ENCODE measurements around the gene PSENEN.

Gene PSENEN, protein sequence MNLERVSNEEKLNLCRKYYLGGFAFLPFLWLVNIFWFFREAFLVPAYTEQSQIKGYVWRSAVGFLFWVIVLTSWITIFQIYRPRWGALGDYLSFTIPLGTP

DNA sequence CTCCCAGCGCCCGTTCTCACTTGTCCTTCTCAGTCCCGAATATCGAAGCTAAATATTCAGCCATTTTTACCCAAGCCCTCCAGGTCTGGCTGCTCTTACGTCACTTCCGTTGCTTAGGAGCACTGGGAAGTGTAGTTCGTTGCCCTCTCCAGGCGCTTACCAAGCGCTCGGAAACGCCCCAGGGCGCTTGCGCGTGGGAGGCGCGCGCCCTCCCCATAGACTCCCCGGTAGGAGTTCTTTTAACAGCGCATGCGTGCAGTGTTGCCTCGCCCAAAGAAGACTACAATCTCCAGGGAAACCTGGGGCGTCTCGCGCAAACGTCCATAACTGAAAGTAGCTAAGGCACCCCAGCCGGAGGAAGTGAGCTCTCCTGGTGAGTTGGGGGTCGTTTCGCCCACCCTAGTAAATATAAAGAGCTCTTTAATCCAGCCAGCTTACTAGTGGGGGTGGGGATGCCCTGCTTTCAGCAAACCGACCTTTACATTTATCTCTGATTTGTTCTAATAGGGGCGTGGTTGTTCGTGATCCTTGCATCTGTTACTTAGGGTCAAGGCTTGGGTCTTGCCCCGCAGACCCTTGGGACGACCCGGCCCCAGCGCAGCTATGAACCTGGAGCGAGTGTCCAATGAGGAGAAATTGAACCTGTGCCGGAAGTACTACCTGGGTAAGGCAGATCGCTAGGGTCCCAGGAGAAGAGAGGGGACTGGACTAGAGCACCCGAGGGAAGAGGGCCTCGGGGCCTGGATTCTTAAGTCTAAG, at the start of gene PSENEN, which contains the start of gene U2AF1L4:
TSS of gene PSENEN (plus strand) at position 324 of the 759 bp plus-strand sequence. CDS start at position 604, 280 bp downstream.
TSS of gene U2AF1L4 (minus strand) at position 91 of the 759 bp plus-strand sequence. CDS start at position 64, 27 bp downstream.
- peak; percentile 89 to 94 for DNase-seq (ENCODE audit: low read depth in 1 of 2, low spot score in 1 of 2)

DNA sequence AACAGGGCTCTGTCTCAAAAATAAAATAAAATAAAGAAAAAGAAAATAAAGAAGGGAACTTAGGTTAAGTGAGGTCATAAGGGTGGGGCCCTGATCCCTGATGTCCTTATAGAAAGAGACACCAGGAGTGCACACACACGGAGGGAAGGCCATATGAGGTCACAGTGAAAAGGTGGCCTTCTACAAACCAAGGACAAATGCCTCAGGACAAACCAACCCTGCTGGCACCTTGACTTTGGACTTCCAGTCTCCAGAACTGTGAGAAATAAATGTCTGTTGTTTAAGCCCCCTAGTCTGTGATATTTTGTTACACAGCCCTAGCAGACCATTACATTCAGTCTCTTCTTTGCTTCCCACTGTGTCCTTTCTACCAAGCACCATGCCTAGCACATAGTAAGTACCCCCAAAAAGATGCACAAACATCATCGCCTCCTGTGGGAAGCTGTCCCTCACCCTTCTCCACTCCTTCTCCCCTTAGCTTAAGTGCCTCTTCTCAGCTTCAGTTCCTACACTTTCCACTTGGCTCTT, 49.5 kb upstream of the PSENEN start:
- DNase-seq (ENCODE audit: low read depth in 1 of 2, low spot score in 1 of 2) = no peak

DNA sequence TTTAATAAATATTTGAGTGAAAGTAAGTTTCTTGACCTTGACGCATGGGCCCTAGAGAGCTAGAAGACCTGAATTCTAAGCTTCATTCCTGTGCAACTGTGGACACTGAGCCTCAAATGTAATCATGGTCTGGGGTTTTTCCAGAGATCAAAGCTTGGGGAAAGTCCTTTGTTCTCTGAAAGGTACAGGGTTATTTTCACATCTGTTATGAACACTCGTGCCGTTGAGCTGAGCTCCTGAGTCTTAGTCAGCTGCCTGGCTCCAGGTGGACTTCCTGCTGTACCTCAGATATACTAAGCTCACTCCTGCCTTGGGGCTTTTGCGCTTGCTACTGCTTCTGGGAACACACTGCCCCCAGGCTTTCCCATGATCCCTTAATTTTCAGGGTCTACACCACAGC, 48.6 kb upstream of the PSENEN start:
- no peak for DNase-seq (ENCODE audit: low read depth in 1 of 2, low spot score in 1 of 2)

DNA sequence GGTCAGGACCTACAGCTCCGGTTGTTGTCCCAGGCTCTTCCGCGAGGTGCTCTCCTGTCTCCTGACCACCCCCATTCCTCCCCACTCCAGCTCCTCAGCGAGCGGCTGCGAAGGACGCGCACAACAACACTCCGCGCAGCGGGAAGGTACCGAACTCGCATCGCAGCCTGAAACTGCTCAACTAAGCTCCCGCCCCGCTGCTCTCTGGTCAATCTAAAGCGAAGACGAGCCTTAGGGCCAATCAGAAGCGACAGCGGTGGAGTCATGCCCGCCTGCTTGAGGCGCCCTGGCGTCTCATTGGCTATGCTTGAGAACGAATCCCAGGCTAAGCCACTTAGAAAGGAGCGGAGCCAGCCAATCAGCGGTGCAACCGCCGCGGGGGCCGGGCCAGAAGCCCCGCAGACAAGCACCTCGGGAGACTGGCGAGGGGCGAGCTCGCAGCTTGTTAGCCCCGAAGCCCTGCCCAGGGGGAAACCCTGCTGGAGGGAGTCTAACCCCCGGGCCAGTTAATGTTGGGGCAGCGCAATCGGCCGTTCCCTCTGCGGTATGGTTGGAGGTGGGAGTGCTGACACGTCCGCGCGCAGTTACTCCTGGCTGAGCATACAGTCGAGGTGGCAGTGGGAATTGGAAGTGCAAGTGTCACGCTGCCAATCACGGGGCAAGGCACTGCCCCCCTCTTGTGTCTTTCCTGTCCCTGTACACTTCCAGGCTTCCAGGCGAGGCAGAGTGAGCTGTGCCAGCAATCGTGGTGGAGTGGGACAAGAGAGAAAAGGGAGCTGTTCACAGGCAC, 43.0 kb upstream of the PSENEN start:
- DNase-seq (ENCODE audit: low read depth in 1 of 2, low spot score in 1 of 2) = peak; percentile 80 to 83

DNA sequence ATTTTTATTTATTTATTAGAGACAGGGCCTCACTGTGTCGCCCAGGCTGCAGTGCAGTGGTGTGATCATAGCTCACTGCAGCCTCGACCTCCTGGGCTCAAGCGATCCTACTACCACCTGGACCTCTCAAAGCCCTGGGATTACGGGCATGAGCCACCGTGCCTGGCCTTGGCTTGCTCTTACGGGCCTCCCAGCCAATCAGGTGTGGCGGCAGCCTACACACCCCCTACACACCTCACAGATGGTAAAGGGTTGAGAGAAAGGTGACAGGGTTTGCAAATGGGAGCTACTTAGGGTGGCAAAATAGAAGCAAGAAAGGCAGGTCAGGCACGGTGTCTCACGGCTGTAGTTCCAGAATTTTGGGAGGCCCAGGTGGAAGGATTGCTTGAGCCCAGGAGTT, 42.1 kb upstream of the PSENEN start:
- DNase-seq (ENCODE audit: low read depth in 1 of 2, low spot score in 1 of 2) = no peak

DNA sequence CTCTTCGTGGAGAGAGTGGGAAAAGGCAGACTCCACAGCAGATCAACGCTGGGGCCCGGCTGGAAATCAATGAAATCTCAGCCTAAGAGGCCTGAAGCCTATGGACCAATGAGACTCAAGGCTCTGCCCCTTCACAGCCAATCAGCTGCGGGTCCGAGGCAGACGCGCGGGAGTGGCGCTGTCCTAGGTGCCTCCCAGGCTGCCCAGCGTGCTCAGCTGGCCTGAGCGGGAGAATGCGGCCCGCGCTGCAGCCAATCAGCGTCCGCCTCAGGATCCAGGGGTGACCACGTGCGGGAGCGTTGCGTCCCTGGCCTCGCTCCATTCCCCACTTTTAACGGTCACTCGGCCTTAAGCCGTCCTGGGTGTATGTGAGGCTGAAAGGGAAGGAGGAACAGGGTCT, 41.2 kb upstream of the PSENEN start, which contains the start of gene ZBTB32:
TSS of gene ZBTB32 (plus strand) at position 341 of the 400 bp plus-strand sequence. CDS start 10,069 bp downstream, outside the sequence.
- no peak for DNase-seq (ENCODE audit: low read depth in 1 of 2, low spot score in 1 of 2)

DNA sequence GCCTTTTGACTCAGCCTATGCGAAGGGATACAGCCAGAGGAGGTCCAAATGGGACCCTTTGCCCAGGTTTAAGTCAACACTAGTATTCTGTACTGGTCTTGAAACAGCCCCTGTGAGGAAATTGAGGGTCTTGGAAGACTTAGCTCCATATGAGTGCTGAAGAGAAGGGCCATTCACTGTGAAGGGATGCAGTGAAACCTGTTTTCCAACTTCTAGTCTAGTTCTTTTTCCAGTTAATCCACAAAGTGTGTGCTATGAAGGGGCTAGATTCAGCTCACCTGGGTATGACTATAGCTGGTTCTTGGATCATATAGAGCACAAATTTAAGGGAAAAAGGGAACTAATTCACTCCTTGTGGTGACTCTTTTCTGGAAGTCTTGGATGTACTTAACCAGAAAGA, 37.1 kb upstream of the PSENEN start:
- no peak for DNase-seq (ENCODE audit: low read depth in 1 of 2, low spot score in 1 of 2)

DNA sequence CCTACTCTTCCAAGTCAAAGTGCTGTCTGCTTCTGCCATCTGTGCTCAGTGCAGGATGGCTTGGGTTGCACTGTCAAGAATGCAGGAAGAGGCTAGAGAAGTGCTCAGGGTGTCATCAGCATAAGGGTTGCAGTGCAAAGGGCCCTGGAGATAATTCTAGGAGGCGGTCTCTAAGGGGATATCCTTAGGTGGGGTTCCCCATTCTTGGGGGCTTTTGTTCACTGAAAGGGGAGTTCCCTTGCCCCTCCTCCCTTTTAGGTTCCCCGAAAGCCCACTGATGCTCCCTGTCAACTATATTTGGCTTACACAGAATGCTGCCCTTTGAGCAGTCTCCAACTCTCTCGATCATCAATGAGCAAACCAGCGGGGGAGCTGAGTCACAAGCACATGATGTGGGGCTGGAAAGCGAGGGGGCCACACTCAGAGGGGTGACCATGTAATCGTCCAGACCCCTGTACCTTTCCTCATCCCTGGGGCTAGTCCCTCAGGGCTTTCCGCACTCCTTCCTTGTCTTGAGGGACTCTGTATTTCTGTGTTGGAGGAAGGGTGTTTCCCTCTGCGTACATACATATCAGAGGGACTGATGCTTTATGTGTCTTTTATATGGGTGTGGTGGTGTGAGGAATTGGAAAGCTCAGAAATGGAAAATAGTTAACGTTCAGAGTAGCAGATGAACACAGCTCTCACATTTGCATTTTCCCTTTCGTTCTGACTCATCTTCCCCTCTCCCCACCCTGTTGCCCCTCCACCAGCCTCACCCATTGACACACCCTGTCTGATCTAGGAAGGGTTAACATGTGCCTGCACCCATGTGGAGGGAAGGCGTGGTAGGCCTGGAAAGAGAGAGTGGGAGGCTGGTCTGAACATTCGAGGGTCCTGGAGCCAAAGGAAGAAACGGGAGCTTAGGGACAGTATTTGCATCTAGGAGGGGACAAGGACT, 34.4 kb upstream of the PSENEN start:
- DNase-seq (ENCODE audit: low read depth in 1 of 2, low spot score in 1 of 2) = no peak

DNA sequence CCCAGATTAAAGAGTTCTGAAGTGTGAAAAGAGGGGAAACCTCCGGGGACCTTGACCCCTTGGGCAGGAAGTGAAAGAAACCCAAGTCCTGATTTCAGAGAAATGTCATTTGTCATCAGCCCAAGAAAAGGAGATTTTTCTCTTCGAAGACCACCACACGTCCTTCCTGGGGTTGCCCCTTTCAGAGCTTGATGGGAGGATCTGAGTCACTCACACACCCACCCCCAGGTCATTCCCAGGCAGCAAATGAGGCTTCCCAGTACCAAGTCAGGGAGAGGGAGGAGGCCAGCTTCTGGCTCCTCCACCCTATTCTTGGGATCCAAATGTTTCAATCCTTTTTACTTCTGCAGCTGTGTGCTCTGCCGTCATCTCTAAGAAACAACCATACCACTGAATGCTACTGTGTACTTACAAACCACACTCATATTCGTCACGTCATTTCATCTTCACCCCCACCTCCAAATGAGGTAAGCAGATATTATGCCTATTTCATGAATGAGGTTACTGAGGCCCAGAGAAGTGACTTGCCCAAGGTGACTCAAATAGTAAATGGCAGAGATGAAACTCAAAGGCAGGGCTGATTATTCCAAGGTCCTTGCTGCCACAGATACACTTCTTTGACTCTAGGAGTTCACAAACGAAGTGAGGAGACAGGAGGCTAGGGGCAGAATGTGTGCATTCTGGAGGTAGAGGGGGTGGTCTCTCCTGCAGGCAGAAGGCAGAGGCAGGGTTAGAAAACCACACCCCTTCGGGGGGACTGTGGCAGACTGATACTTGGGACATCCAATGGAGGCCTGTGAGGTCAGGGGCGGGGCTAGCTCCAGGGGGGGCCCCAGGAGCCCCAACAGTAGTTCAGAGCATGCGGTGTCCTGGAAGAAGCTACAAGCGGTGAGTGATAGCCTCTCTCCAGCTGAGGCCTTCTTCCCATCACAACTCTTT, 32.6 kb upstream of the PSENEN start:
- no peak for DNase-seq (ENCODE audit: low read depth in 1 of 2, low spot score in 1 of 2)

DNA sequence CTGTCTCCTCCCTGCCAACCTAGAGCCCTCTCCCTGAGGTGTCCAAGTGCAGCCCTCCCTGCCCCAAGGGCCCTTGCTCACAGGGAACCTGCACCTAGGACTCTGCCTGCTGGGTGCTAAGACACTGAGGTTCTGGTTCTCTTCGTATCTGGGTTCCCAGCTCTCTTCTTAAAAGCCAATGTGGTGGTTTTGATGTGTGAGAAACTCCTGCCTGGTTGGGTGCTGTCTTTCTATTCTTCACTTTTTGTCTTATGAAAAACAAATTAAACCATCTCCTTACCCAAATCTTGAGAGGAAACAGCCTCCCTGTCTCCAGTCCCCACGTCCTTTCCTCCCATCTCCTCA, 32.0 kb upstream of the PSENEN start:
- DNase-seq (ENCODE audit: low read depth in 1 of 2, low spot score in 1 of 2) = no peak

DNA sequence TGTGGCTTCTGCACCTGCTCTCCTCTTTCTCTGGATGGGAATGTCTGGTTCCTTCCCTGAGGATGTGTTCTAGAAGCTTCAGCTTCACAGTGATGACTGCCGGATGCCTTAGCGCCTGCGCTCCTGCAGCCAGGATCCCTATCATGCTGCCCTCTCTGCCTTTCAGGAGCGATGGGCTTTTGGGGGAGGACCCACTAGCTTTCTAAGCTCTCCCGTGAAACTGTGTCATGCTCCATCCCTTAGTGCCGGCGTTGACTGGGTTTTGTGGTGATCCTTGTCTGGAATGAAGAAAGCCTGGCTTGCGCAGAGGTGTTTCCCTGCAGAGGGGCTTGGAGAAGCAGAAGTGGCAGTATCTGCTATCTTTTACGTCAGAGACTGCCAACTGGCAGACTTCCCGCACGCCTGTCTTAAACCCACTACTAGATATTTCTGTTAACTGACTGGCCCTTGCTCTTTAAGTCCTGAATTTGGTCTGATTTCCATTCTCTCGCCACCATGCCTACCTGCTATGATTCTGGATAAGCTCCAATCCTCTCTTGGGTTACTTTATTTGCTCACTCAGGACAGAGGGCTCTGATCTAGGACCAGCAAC, 31.5 kb upstream of the PSENEN start:
- DNase-seq (ENCODE audit: low read depth in 1 of 2, low spot score in 1 of 2) = no peak

DNA sequence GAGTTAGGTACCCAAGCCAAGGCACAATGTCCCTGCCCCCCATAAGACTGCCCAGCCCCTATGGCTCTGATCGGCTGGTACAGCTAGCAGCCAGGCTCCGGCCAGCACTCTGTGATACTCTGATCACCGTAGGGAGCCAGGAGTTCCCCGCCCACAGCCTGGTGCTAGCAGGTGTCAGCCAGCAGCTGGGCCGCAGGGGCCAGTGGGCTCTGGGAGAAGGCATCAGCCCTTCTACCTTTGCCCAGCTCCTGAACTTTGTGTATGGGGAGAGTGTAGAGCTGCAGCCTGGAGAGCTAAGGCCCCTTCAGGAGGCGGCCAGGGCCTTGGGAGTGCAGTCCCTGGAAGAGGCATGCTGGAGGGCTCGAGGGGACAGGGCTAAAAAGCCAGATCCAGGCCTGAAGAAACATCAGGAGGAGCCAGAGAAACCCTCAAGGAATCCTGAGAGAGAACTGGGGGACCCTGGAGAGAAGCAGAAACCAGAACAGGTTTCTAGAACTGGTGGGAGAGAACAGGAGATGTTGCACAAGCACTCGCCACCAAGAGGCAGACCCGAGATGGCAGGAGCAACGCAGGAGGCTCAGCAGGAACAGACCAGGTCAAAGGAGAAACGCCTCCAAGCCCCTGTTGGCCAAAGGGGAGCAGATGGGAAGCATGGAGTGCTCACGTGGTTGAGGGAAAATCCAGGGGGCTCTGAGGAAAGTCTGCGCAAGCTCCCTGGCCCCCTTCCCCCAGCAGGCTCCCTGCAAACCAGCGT, 30.7 kb upstream of the PSENEN start:
- no peak for DNase-seq (ENCODE audit: low read depth in 1 of 2, low spot score in 1 of 2)

DNA sequence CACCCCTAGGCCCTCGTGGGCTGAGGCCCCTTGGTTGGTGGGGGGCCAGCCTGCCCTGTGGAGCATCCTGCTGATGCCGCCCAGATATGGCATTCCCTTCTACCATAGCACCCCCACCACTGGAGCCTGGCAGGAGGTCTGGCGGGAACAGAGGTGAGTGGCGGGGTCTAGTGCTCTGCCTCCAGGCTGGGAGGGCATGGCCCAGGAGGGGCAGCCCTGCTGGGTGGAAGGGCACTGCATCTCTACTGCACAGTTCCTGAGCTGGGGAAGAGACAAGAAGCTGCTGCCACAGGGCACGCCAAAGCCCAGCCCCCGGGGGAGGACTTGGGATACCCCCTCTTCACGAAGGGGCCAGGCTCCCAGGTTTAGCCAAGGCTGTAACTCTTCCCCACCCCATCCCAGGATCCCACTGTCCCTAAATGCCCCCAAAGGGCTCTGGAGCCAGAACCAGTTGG, 30.1 kb upstream of the PSENEN start:
- no peak for DNase-seq (ENCODE audit: low read depth in 1 of 2, low spot score in 1 of 2)

DNA sequence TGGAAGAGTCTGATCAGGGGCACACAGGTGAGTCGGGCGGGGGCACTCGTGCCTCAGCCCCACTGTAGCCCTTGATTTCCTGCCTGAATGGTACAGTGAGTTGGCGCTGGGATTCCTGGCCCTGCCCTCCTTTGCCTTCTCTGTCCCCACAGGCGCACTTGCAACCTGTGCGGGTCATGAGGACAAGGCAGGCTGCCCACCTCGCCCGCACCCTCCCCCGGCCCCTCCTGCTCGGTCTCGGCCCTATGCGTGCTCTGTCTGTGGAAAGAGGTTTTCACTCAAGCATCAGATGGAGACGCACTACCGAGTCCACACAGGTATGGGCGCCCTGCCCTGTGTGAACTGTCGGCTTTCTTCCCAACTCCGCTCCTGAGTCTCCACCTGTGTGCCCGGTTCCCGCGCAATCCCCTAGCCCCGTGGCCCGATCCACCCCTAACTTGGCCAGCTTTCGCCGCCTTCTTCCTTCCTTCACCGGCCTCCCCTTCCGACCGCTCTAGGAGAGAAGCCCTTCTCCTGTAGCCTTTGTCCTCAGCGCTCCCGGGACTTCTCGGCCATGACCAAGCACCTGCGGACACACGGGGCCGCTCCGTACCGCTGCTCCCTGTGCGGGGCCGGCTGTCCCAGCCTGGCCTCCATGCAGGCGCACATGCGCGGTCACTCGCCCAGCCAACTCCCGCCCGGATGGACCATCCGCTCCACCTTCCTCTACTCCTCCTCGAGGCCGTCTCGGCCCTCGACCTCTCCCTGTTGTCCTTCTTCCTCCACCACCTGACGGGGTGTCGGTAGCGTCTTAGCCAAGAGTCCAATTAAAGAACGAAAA, 29.3 kb upstream of the PSENEN start:
- no peak for DNase-seq (ENCODE audit: low read depth in 1 of 2, low spot score in 1 of 2)

DNA sequence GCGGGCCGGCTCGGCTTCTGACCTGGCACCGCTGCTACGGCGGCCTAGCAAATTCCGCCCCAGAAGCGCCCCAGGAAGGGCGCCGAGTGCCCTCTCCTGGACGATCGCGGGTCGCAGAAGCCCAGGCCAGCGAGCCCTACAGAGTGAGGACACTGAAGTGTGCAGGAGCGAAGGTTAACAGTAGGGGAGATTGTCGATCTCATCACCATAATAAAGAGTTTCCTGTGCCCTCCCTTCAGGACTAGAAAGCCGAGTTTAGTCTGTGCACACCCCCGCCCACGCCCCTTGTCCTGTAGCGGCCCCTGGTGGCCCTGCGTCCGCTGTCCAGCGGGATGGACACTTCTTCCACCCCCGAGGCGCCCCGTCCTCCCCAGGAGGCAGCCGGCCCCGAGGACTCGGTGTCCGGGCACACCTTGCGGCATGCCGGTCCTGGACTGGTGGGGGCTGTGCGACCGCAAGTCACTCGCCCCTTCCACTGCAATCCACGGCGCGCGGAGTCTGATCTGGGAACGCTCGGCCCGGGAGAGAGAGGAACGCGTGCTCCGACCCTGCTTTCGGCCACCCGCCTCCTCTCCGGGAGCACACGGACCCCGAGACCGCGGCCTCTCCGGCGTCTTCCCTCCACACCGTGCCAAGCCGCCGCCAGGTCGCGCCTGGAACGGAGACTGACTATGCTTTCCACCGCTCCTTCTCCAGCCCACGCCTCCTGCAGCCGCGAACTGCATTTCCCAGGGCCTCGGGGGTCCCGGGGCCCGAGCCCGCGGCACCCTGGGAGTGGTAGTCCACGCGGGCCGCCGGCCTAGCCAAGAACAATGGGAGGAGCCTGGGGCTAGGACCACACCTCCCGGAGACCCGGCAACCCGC, 28.4 kb upstream of the PSENEN start:
- DNase-seq (ENCODE audit: low read depth in 1 of 2, low spot score in 1 of 2) = peak; percentile 93 to 94

DNA sequence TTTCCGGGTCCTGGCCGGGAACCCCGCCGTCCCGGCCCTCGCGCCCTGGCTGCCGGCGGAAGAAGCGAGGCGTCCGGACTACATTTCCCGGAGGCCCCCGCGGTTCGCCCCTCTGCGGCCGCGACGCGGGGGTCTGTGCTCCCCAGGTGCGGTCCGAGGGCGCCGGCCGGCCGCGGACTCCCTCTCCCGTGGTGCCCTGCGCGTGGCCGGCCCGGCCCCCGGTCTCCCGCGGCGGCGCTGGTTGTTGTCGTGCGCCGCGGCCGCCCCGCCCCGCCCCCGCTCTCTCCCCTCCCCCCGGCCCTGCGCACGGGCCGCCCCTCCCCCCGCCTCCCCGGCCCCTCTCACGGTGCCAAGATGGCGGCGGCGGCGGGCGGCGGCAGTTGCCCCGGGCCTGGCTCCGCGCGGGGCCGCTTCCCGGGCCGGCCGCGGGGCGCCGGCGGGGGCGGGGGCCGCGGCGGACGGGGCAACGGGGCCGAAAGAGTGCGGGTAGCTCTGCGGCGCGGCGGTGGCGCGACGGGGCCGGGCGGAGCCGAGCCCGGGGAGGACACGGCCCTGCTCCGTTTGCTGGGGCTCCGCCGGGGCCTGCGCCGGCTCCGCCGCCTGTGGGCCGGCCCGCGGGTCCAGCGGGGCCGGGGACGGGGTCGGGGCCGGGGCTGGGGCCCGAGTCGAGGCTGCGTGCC, 27.6 kb upstream of the PSENEN start, which contains the start of gene KMT2B:
TSS of gene KMT2B (plus strand) at position 339 of the 680 bp plus-strand sequence. CDS start at position 355, 16 bp downstream.
- no peak for DNase-seq (ENCODE audit: low read depth in 1 of 2, low spot score in 1 of 2)

Data from stimulated activated CD4-positive, alpha-beta T cell treated with anti-CD3 and anti-CD28 coated beads, Interleukin-15, amount 100 ng/mL, for 1 hour (primary cell).